T-helper 2 cell treated with Interferon-gamma antibody and Interleukin-4, amounts not matched to agents 5 μg/mL and 100 μg/mL, for 36 hours (primary cell): ENCODE results near the gene MFSD12.

Source experiments
- DNase-seq: peaks from one replicate; pipeline ENCODE4 v3.0.0; 2021; ENCODE audit warnings: low spot score
- H3K27ac Mint-ChIP-seq: one replicate; pipeline ENCODE4 v1.8.0; 2021; ENCODE audit warnings: mild to moderate bottlenecking, mixed read lengths
- H3K27me3 Mint-ChIP-seq: one replicate; pipeline ENCODE4 v1.8.0; 2021; ENCODE audit warnings: low read depth, mixed read lengths
- H3K36me3 Mint-ChIP-seq: one replicate; pipeline ENCODE4 v1.8.0; 2021; ENCODE audit warnings: low read depth, mixed read lengths
- H3K4me1 Mint-ChIP-seq: one replicate; pipeline ENCODE4 v1.8.0; 2021; ENCODE audit warnings: low read depth, mixed read lengths
- H3K4me3 Mint-ChIP-seq: one replicate; pipeline ENCODE4 v1.8.0; 2022; ENCODE audit warnings: mild to moderate bottlenecking, moderate library complexity, mixed read lengths
- H3K9me3 Mint-ChIP-seq: one replicate; pipeline ENCODE4 v1.8.0; 2021; ENCODE audit warnings: mixed read lengths

Gene MFSD12

GRCh38 chr19:3557461-3558248 is at the start of gene MFSD12:
Gene MFSD12, minus strand, starts transcription at chr19:3557586. Its CDS starts 183 bp downstream, at chr19:3557403.
- Mint-ChIP-seq H3K9me3 (no peaks in the 10 kb centered on the region), H3K27ac (peak within 1 kb of the TSS; percentile 94), H3K4me3 (peak within 1 kb of the TSS; percentile 100), H3K27me3 (no peaks in the 10 kb centered on the region), H3K4me1 (peaks cover 30% of the 10 kb centered on the region), H3K36me3 (peaks cover 9% of the 10 kb centered on the region)
- DNase-seq = peak; percentile 95

- no peaks in the 10 kb centered on the region for H3K9me3 Mint-ChIP-seq
- H3K36me3 Mint-ChIP-seq = peaks cover 5% of the 10 kb centered on the region
- peak; percentile 24 for DNase-seq
- H3K4me1 Mint-ChIP-seq = peaks cover 4% of the 10 kb centered on the region
- no peak within 1 kb of the TSS for H3K27ac Mint-ChIP-seq
- peaks cover 8% of the 10 kb centered on the region for H3K27me3 Mint-ChIP-seq
- no peak within 1 kb of the TSS for H3K4me3 Mint-ChIP-seq
Measured at GRCh38 chr19:3606690-3607289, 49.4 kb upstream of the MFSD12 start, which contains the start of gene TBXA2R. Gene TBXA2R, minus strand, starts transcription at chr19:3606875. Its CDS starts 6,241 bp downstream, at chr19:3600634.

- DNase-seq = no peak
- H3K36me3 Mint-ChIP-seq = peaks cover 5% of the 10 kb centered on the region
- H3K9me3 Mint-ChIP-seq = no peaks in the 10 kb centered on the region
- H3K27me3 Mint-ChIP-seq = peaks cover 8% of the 10 kb centered on the region
- peaks cover 4% of the 10 kb centered on the region for H3K4me1 Mint-ChIP-seq
- H3K4me3 Mint-ChIP-seq = no peak overlapping the region
- no peak overlapping the region for H3K27ac Mint-ChIP-seq
Measured at GRCh38 chr19:3606174-3606689, 48.8 kb upstream of the MFSD12 start.

- H3K4me3 Mint-ChIP-seq = no peak overlapping the region
- no peaks in the 10 kb centered on the region for H3K9me3 Mint-ChIP-seq
- peaks cover 5% of the 10 kb centered on the region for H3K36me3 Mint-ChIP-seq
- H3K4me1 Mint-ChIP-seq = peaks cover 4% of the 10 kb centered on the region
- H3K27ac Mint-ChIP-seq = no peak overlapping the region
- DNase-seq = no peak
- H3K27me3 Mint-ChIP-seq = peaks cover 8% of the 10 kb centered on the region
Measured at GRCh38 chr19:3605770-3606169, 48.4 kb upstream of the MFSD12 start.

- Mint-ChIP-seq H3K27me3 (peaks cover 8% of the 10 kb centered on the region), H3K27ac (no peak overlapping the region), H3K4me3 (no peak overlapping the region), H3K4me1 (peaks cover 4% of the 10 kb centered on the region), H3K36me3 (peaks cover under 1% of the 10 kb centered on the region), H3K9me3 (no peaks in the 10 kb centered on the region)
- DNase-seq = no peak
Measured at GRCh38 chr19:3605361-3605760, 48.0 kb upstream of the MFSD12 start.

GRCh38 chr19:3604987-3605343 is 47.6 kb upstream of the MFSD12 start:
- Mint-ChIP-seq H3K36me3 (no peaks in the 10 kb centered on the region), H3K9me3 (no peaks in the 10 kb centered on the region), H3K27ac (no peak overlapping the region), H3K27me3 (peaks cover 8% of the 10 kb centered on the region), H3K4me1 (peaks cover 4% of the 10 kb centered on the region), H3K4me3 (no peak overlapping the region)
- DNase-seq = no peak

- Mint-ChIP-seq H3K4me1 (peaks cover 4% of the 10 kb centered on the region), H3K27me3 (peaks cover 8% of the 10 kb centered on the region), H3K36me3 (no peaks in the 10 kb centered on the region), H3K27ac (no peak overlapping the region), H3K9me3 (no peaks in the 10 kb centered on the region), H3K4me3 (no peak overlapping the region)
- no peak for DNase-seq
Measured at GRCh38 chr19:3604227-3604986, 47.0 kb upstream of the MFSD12 start.

- peaks cover 3% of the 10 kb centered on the region for H3K4me1 Mint-ChIP-seq
- H3K36me3 Mint-ChIP-seq = no peaks in the 10 kb centered on the region
- H3K4me3 Mint-ChIP-seq = no peak overlapping the region
- H3K9me3 Mint-ChIP-seq = no peaks in the 10 kb centered on the region
- H3K27ac Mint-ChIP-seq = no peak overlapping the region
- peaks cover 8% of the 10 kb centered on the region for H3K27me3 Mint-ChIP-seq
- DNase-seq = no peak
Measured at GRCh38 chr19:3603121-3603811, 45.9 kb upstream of the MFSD12 start.

GRCh38 chr19:3601021-3601420 is 43.6 kb upstream of the MFSD12 start:
- H3K27me3 Mint-ChIP-seq = no peaks in the 10 kb centered on the region
- H3K36me3 Mint-ChIP-seq = no peaks in the 10 kb centered on the region
- H3K27ac Mint-ChIP-seq = no peak overlapping the region
- DNase-seq = no peak
- no peak overlapping the region for H3K4me3 Mint-ChIP-seq
- no peaks in the 10 kb centered on the region for H3K9me3 Mint-ChIP-seq
- H3K4me1 Mint-ChIP-seq = no peaks in the 10 kb centered on the region

- no peak for DNase-seq
- Mint-ChIP-seq H3K27ac (no peak overlapping the region), H3K36me3 (no peaks in the 10 kb centered on the region), H3K4me1 (no peaks in the 10 kb centered on the region), H3K4me3 (no peak overlapping the region), H3K9me3 (no peaks in the 10 kb centered on the region), H3K27me3 (no peaks in the 10 kb centered on the region)
Measured at GRCh38 chr19:3599776-3600187, 42.4 kb upstream of the MFSD12 start.

GRCh38 chr19:3595521-3596061 is 38.2 kb upstream of the MFSD12 start:
- Mint-ChIP-seq H3K27ac (no peak overlapping the region), H3K4me1 (no peaks in the 10 kb centered on the region), H3K27me3 (no peaks in the 10 kb centered on the region), H3K9me3 (peaks cover 5% of the 10 kb centered on the region), H3K36me3 (no peaks in the 10 kb centered on the region), H3K4me3 (no peak overlapping the region)
- DNase-seq = no peak

GRCh38 chr19:3593156-3593555 is 35.8 kb upstream of the MFSD12 start:
- H3K27ac Mint-ChIP-seq = no peak overlapping the region
- no peak for DNase-seq
- H3K4me3 Mint-ChIP-seq = no peak overlapping the region
- H3K36me3 Mint-ChIP-seq = no peaks in the 10 kb centered on the region
- H3K9me3 Mint-ChIP-seq = peaks cover 5% of the 10 kb centered on the region
- H3K27me3 Mint-ChIP-seq = no peaks in the 10 kb centered on the region
- no peaks in the 10 kb centered on the region for H3K4me1 Mint-ChIP-seq

- Mint-ChIP-seq H3K27ac (no peak overlapping the region), H3K27me3 (no peaks in the 10 kb centered on the region), H3K9me3 (peaks cover 5% of the 10 kb centered on the region), H3K4me3 (no peak overlapping the region), H3K36me3 (no peaks in the 10 kb centered on the region), H3K4me1 (no peaks in the 10 kb centered on the region)
- no peak for DNase-seq
Measured at GRCh38 chr19:3591876-3592613, 34.7 kb upstream of the MFSD12 start.
